ENCODE measurements around the gene APOB. TPM values are rescaled to one million over a fixed set of nuclear protein-coding genes. Genes with fewer than 3 reads are reported as not detected.
A peak's percentile ranks its signal among the peaks of the same experiment; 100 is the strongest.

The APOB gene
- total and polyA plus RNA-seq, 2 of the 13 experiments (the other 11 are each of a cell fraction or from before 2014, with no cell fraction given), result 1,569 to 2,515 TPM

DNA sequence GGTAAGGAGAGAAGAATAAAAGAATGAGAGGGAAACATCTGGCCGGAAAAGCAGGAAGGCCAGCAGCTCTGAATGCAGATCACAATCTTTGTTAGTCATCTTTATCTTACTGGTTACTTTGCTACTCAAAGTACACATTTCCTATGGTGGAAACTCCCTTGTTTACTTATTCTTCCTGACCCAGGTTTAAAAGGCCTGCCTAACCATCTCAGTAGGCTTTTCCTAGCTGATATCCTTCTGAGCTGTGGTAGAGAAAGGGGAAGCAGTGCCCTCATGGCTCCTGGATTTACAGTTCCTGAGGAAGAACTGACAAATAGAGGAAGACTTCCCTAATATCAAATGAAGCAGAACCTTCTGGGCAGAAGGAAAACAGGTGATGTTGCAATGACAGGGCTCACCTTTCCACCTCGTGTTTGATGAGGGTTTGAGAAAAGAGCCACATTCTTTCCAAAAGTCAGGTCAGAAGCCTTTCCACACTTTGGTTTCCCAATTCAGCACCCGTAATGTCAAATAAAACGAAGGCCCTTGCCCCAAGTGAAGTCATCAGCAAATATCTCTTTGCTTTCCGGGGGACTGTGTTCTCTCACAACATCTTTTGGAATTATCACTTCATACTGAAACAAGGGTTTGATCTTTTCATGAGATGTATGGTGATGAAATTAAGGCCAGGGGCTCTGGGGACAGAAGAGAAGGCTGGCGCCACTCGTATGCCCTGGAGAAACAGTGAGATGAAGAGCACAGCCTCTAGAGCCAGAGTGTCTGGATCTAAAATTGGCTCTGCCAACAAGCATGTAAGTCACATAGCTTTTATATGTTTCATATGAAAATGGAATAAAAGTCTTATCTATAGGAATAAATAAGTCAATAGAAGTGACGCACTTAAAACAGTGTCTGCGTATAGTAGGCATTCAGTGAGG lies 26.7 kb upstream of the APOB start (continued):
- peak; percentile 99 for TF ChIP-seq ZNF614 (CRISPR knock-in tag; IDR thresholded peaks at IDR 0.05; ENCODE audit: borderline replicate concordance)
- no peak for TF ChIP-seq TIGD3 (CRISPR knock-in tag; IDR thresholded peaks at IDR 0.05; ENCODE audit: borderline replicate concordance)
- 0 out of 2 replicates have a peak, but pooled peaks have one; percentile 60 for TF ChIP-seq MTF1 (CRISPR knock-in tag; IDR thresholded peaks at IDR 0.05)
- TF ChIP-seq ZNF619 (CRISPR knock-in tag; IDR thresholded peaks at IDR 0.05), result no peak; the same call in 1 of the 2 replicates
- TF ChIP-seq, protein P1, sequence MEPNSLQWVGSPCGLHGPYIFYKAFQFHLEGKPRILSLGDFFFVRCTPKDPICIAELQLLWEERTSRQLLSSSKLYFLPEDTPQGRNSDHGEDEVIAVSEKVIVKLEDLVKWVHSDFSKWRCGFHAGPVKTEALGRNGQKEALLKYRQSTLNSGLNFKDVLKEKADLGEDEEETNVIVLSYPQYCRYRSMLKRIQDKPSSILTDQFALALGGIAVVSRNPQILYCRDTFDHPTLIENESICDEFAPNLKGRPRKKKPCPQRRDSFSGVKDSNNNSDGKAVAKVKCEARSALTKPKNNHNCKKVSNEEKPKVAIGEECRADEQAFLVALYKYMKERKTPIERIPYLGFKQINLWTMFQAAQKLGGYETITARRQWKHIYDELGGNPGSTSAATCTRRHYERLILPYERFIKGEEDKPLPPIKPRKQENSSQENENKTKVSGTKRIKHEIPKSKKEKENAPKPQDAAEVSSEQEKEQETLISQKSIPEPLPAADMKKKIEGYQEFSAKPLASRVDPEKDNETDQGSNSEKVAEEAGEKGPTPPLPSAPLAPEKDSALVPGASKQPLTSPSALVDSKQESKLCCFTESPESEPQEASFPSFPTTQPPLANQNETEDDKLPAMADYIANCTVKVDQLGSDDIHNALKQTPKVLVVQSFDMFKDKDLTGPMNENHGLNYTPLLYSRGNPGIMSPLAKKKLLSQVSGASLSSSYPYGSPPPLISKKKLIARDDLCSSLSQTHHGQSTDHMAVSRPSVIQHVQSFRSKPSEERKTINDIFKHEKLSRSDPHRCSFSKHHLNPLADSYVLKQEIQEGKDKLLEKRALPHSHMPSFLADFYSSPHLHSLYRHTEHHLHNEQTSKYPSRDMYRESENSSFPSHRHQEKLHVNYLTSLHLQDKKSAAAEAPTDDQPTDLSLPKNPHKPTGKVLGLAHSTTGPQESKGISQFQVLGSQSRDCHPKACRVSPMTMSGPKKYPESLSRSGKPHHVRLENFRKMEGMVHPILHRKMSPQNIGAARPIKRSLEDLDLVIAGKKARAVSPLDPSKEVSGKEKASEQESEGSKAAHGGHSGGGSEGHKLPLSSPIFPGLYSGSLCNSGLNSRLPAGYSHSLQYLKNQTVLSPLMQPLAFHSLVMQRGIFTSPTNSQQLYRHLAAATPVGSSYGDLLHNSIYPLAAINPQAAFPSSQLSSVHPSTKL (CRISPR knock-in tag; IDR thresholded peaks at IDR 0.05), result peak; percentile 96
- TF ChIP-seq HNRNPL (IDR thresholded peaks at IDR 0.05; ENCODE audit: low read depth, low read length), result no peak
- TF ChIP-seq ZFP41 (CRISPR knock-in tag; IDR thresholded peaks at IDR 0.05; ENCODE audit: borderline replicate concordance), result no peak; the same call in 1 of the 2 replicates
- TF ChIP-seq ZNF274 (CRISPR knock-in tag; IDR thresholded peaks at IDR 0.05), result no peak
- no peak for TF ChIP-seq ZKSCAN5 (CRISPR knock-in tag; IDR thresholded peaks at IDR 0.05)
- peak; percentile 54; the same call in 1 of the 2 replicates for TF ChIP-seq ZNF766 (CRISPR knock-in tag; IDR thresholded peaks at IDR 0.05; ENCODE audit: borderline replicate concordance)
- TF ChIP-seq THAP9 (CRISPR knock-in tag; IDR thresholded peaks at IDR 0.05; ENCODE audit: borderline replicate concordance), result no peak
- TF ChIP-seq RXRB (CRISPR knock-in tag; IDR thresholded peaks at IDR 0.05; ENCODE audit: borderline replicate concordance), result peak; percentile 87
- 0 out of 2 replicates have a peak, but pooled peaks have one; percentile 88 for TF ChIP-seq TP53 (CRISPR knock-in tag; conservative IDR thresholded peaks at IDR 0.05)
- peak; percentile 54; the same call in 1 of the 2 replicates for TF ChIP-seq TCF7L2 (IDR thresholded peaks at IDR 0.05; ENCODE audit: low read depth, low read length)
- no peak for TF ChIP-seq SALL2 (CRISPR knock-in tag; IDR thresholded peaks at IDR 0.05)
- no peak for TF ChIP-seq ZNF354B (CRISPR knock-in tag; IDR thresholded peaks at IDR 0.05)
- peak; percentile 39; the same call in 1 of the 2 replicates for TF ChIP-seq ZNF501 (CRISPR knock-in tag; IDR thresholded peaks at IDR 0.05)
- peak; percentile 89 for TF ChIP-seq TBX2 (CRISPR knock-in tag; IDR thresholded peaks at IDR 0.05; ENCODE audit: borderline replicate concordance)

Data from HepG2 (cell line).